H9 (cell line): Measurements from ENCODE around the gene XNDC1N. TPM values are rescaled to one million over a fixed set of nuclear protein-coding genes. Genes with fewer than 3 reads are reported as not detected.

Source experiments
- DNase-seq: peaks from one replicate; pipeline ENCODE4 v3.0.0-alpha.2; 2017
- H2AFZ ChIP-seq: one replicate; pipeline ENCODE4 v1.6.1; 2013; ENCODE audit warnings: mild to moderate bottlenecking, low read length, control low read depth, moderate library complexity
- H2AK5ac ChIP-seq: 2 replicates; pipeline ENCODE4 v1.6.1; 2013; ENCODE audit warnings: low read length, control low read depth, mixed read lengths; ENCODE audit not compliant: insufficient read length
- H2BK120ac ChIP-seq: one replicate; pipeline ENCODE4 v1.6.1; 2013; ENCODE audit warnings: low read depth, mild to moderate bottlenecking, low read length, control low read depth, inconsistent platforms; ENCODE audit not compliant: poor library complexity, severe bottlenecking
- H2BK12ac ChIP-seq: 2 replicates; pipeline ENCODE4 v1.6.1; 2013; ENCODE audit warnings: low read length, control low read depth, mixed read lengths, low read depth; ENCODE audit not compliant: insufficient read length
- H2BK15ac ChIP-seq: 2 replicates; pipeline ENCODE4 v1.6.1; 2013; ENCODE audit warnings: low read depth, low read length, control low read depth
- H2BK20ac ChIP-seq: one replicate; pipeline ENCODE4 v1.6.1; 2013; ENCODE audit warnings: low read depth, mild to moderate bottlenecking, low read length, control low read depth, inconsistent platforms; ENCODE audit not compliant: poor library complexity, severe bottlenecking
- H2BK5ac ChIP-seq: 2 replicates; pipeline ENCODE4 v1.6.1; 2013; ENCODE audit warnings: low read length, control low read depth, mixed read lengths; ENCODE audit not compliant: insufficient read length
- H3K14ac ChIP-seq: 2 replicates; pipeline ENCODE4 v1.6.1; 2013; ENCODE audit warnings: low read length, control low read depth; ENCODE audit not compliant: insufficient read depth
- H3K18ac ChIP-seq: 2 replicates; pipeline ENCODE4 v1.6.1; 2013; ENCODE audit warnings: low read depth, mild to moderate bottlenecking, mixed read lengths, low read length, control low read depth; ENCODE audit not compliant: insufficient read length
- H3K23ac ChIP-seq: 2 replicates; pipeline ENCODE4 v1.6.1; 2013; ENCODE audit warnings: low read length, control low read depth, mixed read lengths, low read depth; ENCODE audit not compliant: insufficient read length
- H3K23me2 ChIP-seq: 2 replicates; pipeline ENCODE4 v1.6.1; 2013; ENCODE audit warnings: low read depth, mild to moderate bottlenecking, mixed read lengths, low read length, control low read depth; ENCODE audit not compliant: insufficient read length, poor library complexity, severe bottlenecking
- H3K27ac ChIP-seq: 2 replicates; pipeline ENCODE4 v1.5.1; 2013; ENCODE audit warnings: low read length, control low read depth, mixed read lengths, low read depth; ENCODE audit not compliant: insufficient read length
- H3K27me3 ChIP-seq: 2 replicates; pipeline ENCODE4 v1.6.1; 2013; ENCODE audit warnings: low read length, control low read depth, inconsistent platforms; ENCODE audit not compliant: insufficient read depth
- H3K4ac ChIP-seq: 2 replicates; pipeline ENCODE4 v1.6.1; 2013; ENCODE audit warnings: low read depth, mild to moderate bottlenecking, control low read depth, inconsistent platforms, low read length, moderate library complexity
- H3K4me1 ChIP-seq: 2 replicates; pipeline ENCODE4 v1.6.1; 2013; ENCODE audit warnings: low read length, control low read depth, inconsistent platforms; ENCODE audit not compliant: insufficient read depth
- H3K4me2 ChIP-seq: 2 replicates; pipeline ENCODE4 v1.6.1; 2013; ENCODE audit warnings: low read length, control low read depth, mixed read lengths; ENCODE audit not compliant: insufficient read length, insufficient read depth
- H3K56ac ChIP-seq: 2 replicates; pipeline ENCODE4 v1.6.1; 2013; ENCODE audit warnings: low read depth, mild to moderate bottlenecking, mixed read lengths, low read length, control low read depth; ENCODE audit not compliant: insufficient read length
- H3K79me1 ChIP-seq: 2 replicates; pipeline ENCODE4 v1.6.1; 2013; ENCODE audit warnings: low read depth, mild to moderate bottlenecking, moderate library complexity, low read length, control low read depth, inconsistent platforms; ENCODE audit not compliant: insufficient read depth, poor library complexity, severe bottlenecking
- H3K79me2 ChIP-seq: 2 replicates; pipeline ENCODE4 v1.6.1; 2013; ENCODE audit warnings: low read length, control low read depth, inconsistent platforms; ENCODE audit not compliant: insufficient read depth
- H3K9ac ChIP-seq: 2 replicates; pipeline ENCODE4 v1.6.1; 2013; ENCODE audit warnings: low read length, control low read depth, mixed read lengths; ENCODE audit not compliant: insufficient read length; ENCODE audit errors: extremely low read depth
- H3K9me3 ChIP-seq: one replicate; pipeline ENCODE4 v1.6.1; 2013; ENCODE audit warnings: low read depth, low read length, inconsistent platforms; ENCODE audit not compliant: control insufficient read depth
- H3T11ph ChIP-seq: one replicate; pipeline ENCODE4 v1.6.1; 2013; ENCODE audit warnings: mild to moderate bottlenecking, low read length, control low read depth, inconsistent platforms
- H4K20me1 ChIP-seq: one replicate; pipeline ENCODE4 v1.6.1; 2013; ENCODE audit not compliant: control insufficient read depth, insufficient read length, insufficient read depth
- H4K5ac ChIP-seq: 2 replicates; pipeline ENCODE4 v1.6.1; 2013; ENCODE audit warnings: low read depth, mild to moderate bottlenecking, mixed read lengths, low read length, control low read depth; ENCODE audit not compliant: insufficient read length
- H4K8ac ChIP-seq: replicated peaks from 2 replicates; pipeline ENCODE4 v1.6.1; 2013; ENCODE audit warnings: low read length, control low read depth, mixed read lengths, low read depth; ENCODE audit not compliant: insufficient read length
- H4K91ac ChIP-seq: 2 replicates; pipeline ENCODE4 v1.6.1; 2013; ENCODE audit warnings: low read depth, mild to moderate bottlenecking, moderate library complexity, mixed read lengths, low read length, control low read depth; ENCODE audit not compliant: insufficient read length
- H3K27ac Mint-ChIP-seq, 3 experiments: 2 replicates in 2 of 3; 3 replicates in 1 of 3; pipeline ENCODE4 v1.8.0; 2020 to 2021; ENCODE audit warnings: mixed read lengths in 3 of 3, mild to moderate bottlenecking in 1 of 3, moderate library complexity in 1 of 3
- H3K27me3 Mint-ChIP-seq: 2 replicates; pipeline ENCODE4 v1.8.0; 2021; ENCODE audit warnings: low read depth, mild to moderate bottlenecking, moderate library complexity, mixed read lengths
- H3K36me3 Mint-ChIP-seq, 3 experiments: 2 replicates in 2 of 3; 3 replicates in 1 of 3; pipeline ENCODE4 v1.8.0; 2020 to 2021; ENCODE audit warnings: low read depth in 3 of 3, mixed read lengths in 3 of 3; ENCODE audit not compliant: insufficient read depth in 1 of 3
- H3K4me1 Mint-ChIP-seq, 2 experiments: 2 replicates each; pipeline ENCODE4 v1.8.0; 2020; ENCODE audit warnings: mixed read lengths in 2 of 2
- H3K4me3 Mint-ChIP-seq, 2 experiments: 2 replicates in 1 of 2; 3 replicates in 1 of 2; pipeline ENCODE4 v1.8.0; 2020 to 2021; ENCODE audit warnings: mild to moderate bottlenecking in 2 of 2, mixed read lengths in 2 of 2, moderate library complexity in 1 of 2
- H3K9me3 Mint-ChIP-seq, 2 experiments: 2 replicates in 1 of 2; 3 replicates in 1 of 2; pipeline ENCODE4 v1.8.0; 2020; ENCODE audit warnings: mild to moderate bottlenecking in 2 of 2, mixed read lengths in 2 of 2, moderate library complexity in 1 of 2
- WGBS: extraction: QIAGEN DNeasy Blood & Tissue Kit; methylation state at CpG from one replicate; pipeline ENCODE4 v1.1.7; 2013; ENCODE audit warnings: missing lambda C conversion rate, low lambda C conversion rate, mixed read lengths; ENCODE audit not compliant: insufficient read length; ENCODE audit errors: extremely low coverage; 5-methylcytosine and 5-hydroxymethylcytosine counted together
- total RNA-seq: library from RNA; stranded (reverse); gene quantifications from 2 replicates; pipeline ENCODE4 v1.2.1, GENCODE V29; 2021
- TF ChIP-seq, protein P1 (sequence below): fragments of 200-600 bp; sonication (generic); conservative IDR thresholded peaks from 3 replicates; pipeline ENCODE4 v1.8.0; 2021; ENCODE audit warnings: antibody characterized with exemption, mild to moderate bottlenecking

The XNDC1N gene
- total RNA-seq, 1 experiment from 2014 or later: 11.0 TPM

DNA sequence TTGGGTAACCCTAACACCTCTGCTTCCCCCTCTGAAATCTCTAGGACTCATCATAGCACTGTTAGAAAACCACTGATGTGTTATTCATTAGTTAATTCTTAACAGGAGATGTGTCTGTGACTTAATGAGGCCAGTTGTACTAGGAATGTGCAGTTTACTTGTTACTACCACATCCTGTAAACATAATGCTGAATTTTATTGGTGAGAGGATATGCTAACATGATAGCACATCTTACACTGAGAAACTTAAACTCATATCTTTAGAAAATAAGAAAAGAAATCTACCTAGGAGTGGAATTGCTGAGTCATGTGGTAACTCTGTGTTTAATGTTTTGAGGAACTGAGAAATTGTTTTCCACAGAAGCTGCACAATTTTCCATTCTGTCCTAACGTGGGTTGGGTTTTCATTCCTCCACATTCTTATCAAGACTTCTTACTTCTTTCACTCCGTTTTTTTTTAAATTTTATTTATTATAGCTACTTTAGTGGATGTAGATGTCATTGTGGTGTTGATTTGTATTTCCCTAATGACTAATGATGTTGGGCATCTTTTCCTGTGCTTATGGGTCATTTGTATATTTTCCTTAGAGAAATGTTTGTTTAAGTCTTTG is 34.1 kb upstream of the XNDC1N start:
- TF ChIP-seq, protein P1, sequence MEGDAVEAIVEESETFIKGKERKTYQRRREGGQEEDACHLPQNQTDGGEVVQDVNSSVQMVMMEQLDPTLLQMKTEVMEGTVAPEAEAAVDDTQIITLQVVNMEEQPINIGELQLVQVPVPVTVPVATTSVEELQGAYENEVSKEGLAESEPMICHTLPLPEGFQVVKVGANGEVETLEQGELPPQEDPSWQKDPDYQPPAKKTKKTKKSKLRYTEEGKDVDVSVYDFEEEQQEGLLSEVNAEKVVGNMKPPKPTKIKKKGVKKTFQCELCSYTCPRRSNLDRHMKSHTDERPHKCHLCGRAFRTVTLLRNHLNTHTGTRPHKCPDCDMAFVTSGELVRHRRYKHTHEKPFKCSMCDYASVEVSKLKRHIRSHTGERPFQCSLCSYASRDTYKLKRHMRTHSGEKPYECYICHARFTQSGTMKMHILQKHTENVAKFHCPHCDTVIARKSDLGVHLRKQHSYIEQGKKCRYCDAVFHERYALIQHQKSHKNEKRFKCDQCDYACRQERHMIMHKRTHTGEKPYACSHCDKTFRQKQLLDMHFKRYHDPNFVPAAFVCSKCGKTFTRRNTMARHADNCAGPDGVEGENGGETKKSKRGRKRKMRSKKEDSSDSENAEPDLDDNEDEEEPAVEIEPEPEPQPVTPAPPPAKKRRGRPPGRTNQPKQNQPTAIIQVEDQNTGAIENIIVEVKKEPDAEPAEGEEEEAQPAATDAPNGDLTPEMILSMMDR: no peak
- no peaks in the 10 kb centered on the region for H4K20me1 ChIP-seq
- no peak overlapping the region for H3K9ac ChIP-seq
- Mint-ChIP-seq H3K4me3 (no peak overlapping the region), H3K27me3 (no peaks in the 10 kb centered on the region), H3K36me3 (peaks cover 15 to 31% (median 17%) of the 10 kb centered on the region in 3 experiments), H3K9me3 (no peaks in the 10 kb centered on the region), H3K4me1 (no peaks in the 10 kb centered on the region), H3K27ac (no peak overlapping the region; a peak in 1 of 7 replicates)
- H3K56ac ChIP-seq: no peak overlapping the region
- no peak overlapping the region for H2BK20ac ChIP-seq
- no peak overlapping the region for H3K18ac ChIP-seq
- H3T11ph ChIP-seq: no peak overlapping the region
- no peaks in the 10 kb centered on the region for H3K9me3 ChIP-seq
- no peaks in the 10 kb centered on the region for H3K79me1 ChIP-seq
- no peak overlapping the region for H4K8ac ChIP-seq
- no peaks in the 10 kb centered on the region for H3K79me2 ChIP-seq
- no peak overlapping the region for H4K5ac ChIP-seq
- H3K27ac ChIP-seq: no peak overlapping the region
- H3K27me3 ChIP-seq: no peaks in the 10 kb centered on the region
- no peak overlapping the region for H2BK120ac ChIP-seq
- no peak overlapping the region for H3K4me2 ChIP-seq
- no peak overlapping the region for H3K23ac ChIP-seq
- no peak overlapping the region for H2BK12ac ChIP-seq
- WGBS: no CpG with 5 or more reads among the region's 2 CpGs
- no peak overlapping the region for H3K14ac ChIP-seq
- no peak overlapping the region for H2BK15ac ChIP-seq
- H2AFZ ChIP-seq: no peak overlapping the region
- H3K4me1 ChIP-seq: no peaks in the 10 kb centered on the region
- no peak overlapping the region for H3K4ac ChIP-seq
- no peak for DNase-seq
- H2BK5ac ChIP-seq: no peak overlapping the region
- no peaks in the 10 kb centered on the region for H3K23me2 ChIP-seq
- no peak overlapping the region for H2AK5ac ChIP-seq
- H4K91ac ChIP-seq: no peak overlapping the region
